GM19238 (cell line): Measurements from ENCODE around the gene PLAAT3.
"Not testable (repeated sequence)": the region's sequence is repeated elsewhere in the genome, so short reads cannot be mapped to it uniquely, and the experiment has no call there.

ENCODE experiments used
- DNase-seq: peaks from one replicate; pipeline ENCODE4 v3.0.0; 2011; ENCODE audit warnings: low spot score; ENCODE audit not compliant: insufficient read length

Gene PLAAT3

DNA sequence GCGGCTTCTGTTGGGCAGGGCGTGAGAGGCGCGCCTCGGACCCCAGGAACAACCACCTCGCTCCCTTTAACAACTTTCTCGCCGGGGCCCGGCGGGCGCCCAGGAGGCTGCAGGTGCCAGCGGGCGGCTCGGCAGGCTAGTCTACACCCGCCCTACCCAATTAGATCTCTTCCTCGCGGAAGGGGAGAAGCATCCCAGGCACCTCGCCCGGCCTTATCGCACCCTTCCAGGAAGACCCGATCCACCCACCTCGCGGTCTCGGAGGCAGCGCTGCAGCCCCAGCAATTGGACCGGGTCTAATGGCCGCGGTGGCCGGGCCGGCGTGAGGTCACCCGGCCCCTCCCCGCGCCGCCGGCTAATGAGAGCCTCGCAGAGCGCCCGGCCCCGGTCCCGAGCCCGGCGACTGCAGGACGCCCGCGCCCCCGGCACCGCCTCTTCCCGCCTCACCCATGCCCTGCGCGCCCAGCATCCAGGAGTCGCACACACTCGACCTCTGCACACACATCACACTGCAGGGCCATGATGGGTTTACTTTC, at the start of gene PLAAT3:
PLAAT3 (minus strand) TSS at position 298 of the 536 bp plus-strand sequence. CDS start 419 bp downstream, outside the sequence.
- no peak for DNase-seq

GRCh38 chr11:63663809-63664208, 49.6 kb upstream of the PLAAT3 start:
- no peak for DNase-seq

- DNase-seq: no peak
Observed at GRCh38 chr11:63660972-63661371, 46.7 kb upstream of the PLAAT3 start.

DNA sequence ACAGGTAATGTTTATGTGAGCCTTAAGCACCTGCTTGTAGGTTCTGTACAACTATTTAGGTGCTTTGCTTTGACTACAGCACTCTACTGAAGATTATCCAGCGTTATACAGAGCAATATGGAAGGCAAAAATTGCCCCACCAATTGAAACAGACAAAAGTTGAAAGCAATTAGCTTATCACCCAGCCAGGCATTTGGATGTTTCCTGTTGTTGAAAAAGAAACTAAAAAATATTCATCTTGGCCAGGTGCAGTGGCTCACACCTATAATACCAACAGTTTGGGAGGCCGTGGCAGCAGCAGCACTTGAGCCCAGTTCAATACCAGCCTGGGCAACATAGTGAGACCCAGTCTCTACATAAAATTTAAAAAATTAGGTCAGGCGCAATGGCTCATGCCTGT, 38.4 kb upstream of the PLAAT3 start:
- no peak for DNase-seq

DNA sequence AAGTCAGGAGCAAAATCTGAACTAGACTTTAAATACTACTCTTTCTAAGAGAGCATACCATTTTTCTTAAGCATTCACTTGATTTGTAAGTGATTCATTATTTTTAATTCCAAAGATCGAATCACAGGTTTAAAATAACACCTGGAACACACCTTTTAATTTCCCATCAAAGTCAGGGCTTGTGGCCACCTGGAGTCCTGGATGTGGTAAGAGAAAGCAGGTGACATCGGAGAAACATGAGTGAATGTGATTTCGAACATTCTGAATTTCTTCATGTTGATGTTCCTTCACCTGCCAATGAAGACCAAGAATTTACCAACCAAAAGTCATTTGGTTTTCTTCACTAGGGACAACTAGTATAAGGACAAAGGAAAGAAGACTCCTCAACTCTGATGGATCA, 29.0 kb upstream of the PLAAT3 start:
- DNase-seq: no peak

DNA sequence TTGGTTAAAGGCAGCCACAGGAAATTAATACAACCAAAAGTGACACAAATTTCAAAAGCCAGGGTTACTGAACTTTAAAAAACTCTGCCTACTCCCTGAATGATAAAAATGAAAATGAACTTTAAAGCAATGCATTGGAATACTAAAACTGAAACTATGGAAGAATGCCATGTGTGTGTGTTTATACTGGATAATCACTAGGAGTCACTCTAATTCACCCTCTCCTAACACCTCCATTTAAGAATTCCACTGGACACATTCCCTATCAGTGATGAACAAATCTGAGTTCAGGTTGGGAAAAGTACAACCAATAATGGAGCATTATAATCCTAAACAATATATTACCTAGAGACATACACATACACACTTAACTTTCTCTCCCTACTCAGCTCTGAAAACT, 27.5 kb upstream of the PLAAT3 start:
- DNase-seq: no peak

DNA sequence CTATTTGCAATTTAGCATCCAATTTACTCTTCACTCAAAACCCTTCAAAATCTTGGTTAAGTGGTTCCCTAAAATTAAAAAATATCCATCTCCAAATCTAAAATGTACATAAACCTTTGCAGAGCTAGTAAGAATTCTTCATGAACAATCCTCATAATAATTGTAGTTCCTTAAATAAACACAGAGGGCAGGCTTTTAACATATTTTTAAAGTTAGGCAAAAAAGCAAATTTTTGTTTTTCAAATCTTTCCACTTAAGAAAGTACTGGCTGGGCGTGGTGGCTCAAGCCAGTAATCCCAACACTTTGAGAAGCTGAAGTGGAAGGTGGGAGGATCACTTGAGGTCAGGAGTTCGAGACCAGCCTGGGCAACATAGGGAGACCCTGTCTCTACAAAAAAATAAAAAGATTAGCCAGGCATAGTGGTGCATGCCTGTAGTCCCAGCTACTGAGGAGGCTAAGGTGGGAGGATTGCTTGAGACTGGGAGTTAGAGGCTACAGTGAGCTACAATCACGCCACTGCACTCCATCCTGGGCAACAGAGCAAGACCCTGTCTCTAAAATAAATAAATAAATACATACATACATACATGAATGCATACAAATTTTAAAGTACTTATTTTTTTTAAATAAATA, 25.1 kb upstream of the PLAAT3 start:
- no peak for DNase-seq

DNA sequence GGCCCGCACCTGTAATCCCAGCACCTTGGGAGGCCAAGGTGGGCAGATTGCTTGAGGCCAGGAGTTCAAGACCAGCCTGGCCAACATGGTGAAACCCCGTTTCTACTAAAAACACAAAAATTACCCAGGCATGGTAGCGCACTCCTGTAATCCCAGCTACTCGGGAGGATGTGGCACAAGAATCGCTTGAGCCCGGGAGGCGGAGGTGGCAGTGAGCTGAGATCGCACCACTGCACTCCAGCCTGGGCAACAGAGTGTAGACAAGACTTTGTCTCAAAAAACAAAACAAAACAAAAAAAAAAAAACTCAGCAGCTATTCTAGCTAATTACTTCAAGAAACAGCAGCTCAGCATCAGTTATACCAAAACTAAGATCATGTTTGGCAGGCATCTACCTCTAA, 24.2 kb upstream of the PLAAT3 start:
- DNase-seq: not testable (repeated sequence)

- DNase-seq: peak; percentile 46
Observed at GRCh38 chr11:63635762-63636465, 21.7 kb upstream of the PLAAT3 start.

- DNase-seq: no peak
Observed at GRCh38 chr11:63629426-63629825, 15.2 kb upstream of the PLAAT3 start.

DNA sequence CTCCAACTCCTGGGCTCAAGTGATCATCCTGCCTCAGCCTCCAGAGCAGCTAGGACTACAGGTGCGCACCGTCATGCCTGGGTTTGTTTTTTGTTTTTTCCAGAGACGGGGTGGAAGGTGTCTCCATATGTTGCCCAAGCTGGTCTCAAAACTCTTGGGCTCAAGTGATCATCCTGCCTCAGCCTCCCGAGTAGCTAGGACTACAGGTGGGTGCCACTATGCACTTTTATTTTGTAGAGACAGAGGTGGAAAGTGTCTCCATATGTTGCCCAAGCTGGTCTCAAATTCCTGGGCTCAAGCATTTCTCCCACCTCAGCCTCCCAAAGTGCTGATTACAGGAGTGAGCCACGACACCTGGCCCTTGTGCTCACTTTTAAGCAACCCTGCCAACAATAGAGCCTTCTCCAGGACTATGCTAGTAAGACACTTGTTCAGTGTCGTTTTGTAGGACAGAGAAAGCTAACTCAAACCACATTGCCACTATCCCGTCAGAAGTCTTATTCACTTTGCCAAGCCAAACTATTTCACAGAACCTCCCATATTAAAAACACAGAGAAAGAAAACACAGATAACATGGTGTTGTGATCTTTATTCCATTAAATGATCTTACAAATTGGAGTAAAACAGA, 9.4 kb upstream of the PLAAT3 start:
- no peak for DNase-seq

GRCh38 chr11:63622323-63622722, 8.1 kb upstream of the PLAAT3 start:
- DNase-seq: no peak

GRCh38 chr11:63621071-63621470, 6.8 kb upstream of the PLAAT3 start:
- no peak for DNase-seq

GRCh38 chr11:63619967-63620366, 5.7 kb upstream of the PLAAT3 start:
- DNase-seq: no peak

- DNase-seq: not testable (repeated sequence)
Observed at GRCh38 chr11:63617686-63618085, 3.5 kb upstream of the PLAAT3 start.

- DNase-seq: no peak
Observed at GRCh38 chr11:63616953-63617352, 2.7 kb upstream of the PLAAT3 start.

GRCh38 chr11:63613517-63614135, 607 bp downstream of the PLAAT3 start:
- DNase-seq: no peak

DNA sequence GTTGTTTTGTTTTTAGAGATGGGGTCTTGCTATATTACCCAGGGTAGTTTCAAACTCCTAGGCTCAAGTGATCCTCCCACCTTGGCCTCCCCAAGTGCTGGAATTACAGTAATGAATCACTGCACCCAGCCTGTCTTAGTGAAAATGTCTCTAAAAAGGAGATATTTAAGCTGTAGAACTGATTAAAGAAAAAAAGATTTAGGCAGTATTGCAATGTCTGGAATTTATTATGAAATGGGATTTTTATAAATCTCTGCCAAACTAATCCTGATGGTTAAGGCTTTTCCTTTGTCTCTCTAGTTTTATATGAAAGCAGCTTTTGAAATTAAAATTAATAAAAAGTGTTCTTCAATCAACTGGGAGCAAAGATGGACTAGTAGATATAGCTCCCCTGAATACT, 2.1 kb downstream of the PLAAT3 start:
- DNase-seq: no peak

DNA sequence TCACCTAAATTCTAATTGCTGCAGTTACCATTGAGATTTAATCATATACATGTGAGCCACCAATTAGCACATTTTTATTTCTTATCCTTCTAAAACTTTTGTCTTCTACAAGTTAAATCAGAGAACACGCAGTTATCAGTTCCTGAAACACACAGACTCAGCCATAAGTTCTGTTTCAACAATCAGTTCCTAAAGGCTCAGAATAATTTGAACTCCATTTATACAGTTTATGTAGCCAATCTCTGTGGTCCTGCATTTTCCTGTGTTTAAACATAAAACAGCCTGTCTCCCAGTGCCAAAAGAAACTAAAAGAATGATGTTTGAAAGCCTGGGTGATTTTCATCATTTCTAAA, 2.9 kb downstream of the PLAAT3 start:
- DNase-seq: no peak

- DNase-seq: no peak
Observed at GRCh38 chr11:63610604-63611394, 3.4 kb downstream of the PLAAT3 start.

- DNase-seq: no peak
Observed at GRCh38 chr11:63609971-63610580, 4.2 kb downstream of the PLAAT3 start.
